T-helper 17 cell (primary cell): ENCODE results near the gene TP53BP2. TPM values are rescaled to one million over a fixed set of nuclear protein-coding genes. Genes with fewer than 3 reads are reported as not detected.
"Not testable (repeated sequence)": the region's sequence is repeated elsewhere in the genome, so short reads cannot be mapped to it uniquely, and the experiment has no call there.

ENCODE experiments used
- ATAC-seq: fragments of 150-1000 bp; cut with Tn5 transposase; 2 replicates; pipeline ENCODE4 v1.10.0; 2021; ENCODE audit warnings: mild to moderate bottlenecking, moderate library complexity
- DNase-seq, 3 donors: peaks; one replicate each; pipeline versions ENCODE4 v3.0.0 to v3.0.0-alpha.2; 2020 to 2021
- H3K9me3 ChIP-seq: one replicate; pipeline ENCODE4 v1.7.0; 2013; ENCODE audit warnings: low read length, mild to moderate bottlenecking; ENCODE audit not compliant: control insufficient read depth, poor library complexity, severe bottlenecking
- H3K27ac Mint-ChIP-seq: one replicate; pipeline ENCODE4 v1.8.0; 2022; ENCODE audit warnings: mild to moderate bottlenecking, moderate library complexity, mixed read lengths
- H3K27me3 Mint-ChIP-seq: one replicate; pipeline ENCODE4 v1.8.0; 2022; ENCODE audit warnings: mixed read lengths
- H3K36me3 Mint-ChIP-seq: one replicate; pipeline ENCODE4 v1.8.0; 2022; ENCODE audit warnings: low read depth, mixed read lengths
- H3K4me1 Mint-ChIP-seq: one replicate; pipeline ENCODE4 v1.8.0; 2022; ENCODE audit warnings: mild to moderate bottlenecking, mixed read lengths
- H3K4me3 Mint-ChIP-seq: one replicate; pipeline ENCODE4 v1.8.0; 2022; ENCODE audit warnings: mild to moderate bottlenecking, moderate library complexity, mixed read lengths
- total RNA-seq, 4 donors: library from RNA in 2 of 4; stranded (reverse) in 2 of 4; gene quantifications; one replicate each; pipeline ENCODE4 v1.2.3 and lab custom pipeline; 2022 to 2026

The TP53BP2 gene
- total RNA-seq, 2 donors from 2014 or later, result 97.6 to 136 TPM

DNA sequence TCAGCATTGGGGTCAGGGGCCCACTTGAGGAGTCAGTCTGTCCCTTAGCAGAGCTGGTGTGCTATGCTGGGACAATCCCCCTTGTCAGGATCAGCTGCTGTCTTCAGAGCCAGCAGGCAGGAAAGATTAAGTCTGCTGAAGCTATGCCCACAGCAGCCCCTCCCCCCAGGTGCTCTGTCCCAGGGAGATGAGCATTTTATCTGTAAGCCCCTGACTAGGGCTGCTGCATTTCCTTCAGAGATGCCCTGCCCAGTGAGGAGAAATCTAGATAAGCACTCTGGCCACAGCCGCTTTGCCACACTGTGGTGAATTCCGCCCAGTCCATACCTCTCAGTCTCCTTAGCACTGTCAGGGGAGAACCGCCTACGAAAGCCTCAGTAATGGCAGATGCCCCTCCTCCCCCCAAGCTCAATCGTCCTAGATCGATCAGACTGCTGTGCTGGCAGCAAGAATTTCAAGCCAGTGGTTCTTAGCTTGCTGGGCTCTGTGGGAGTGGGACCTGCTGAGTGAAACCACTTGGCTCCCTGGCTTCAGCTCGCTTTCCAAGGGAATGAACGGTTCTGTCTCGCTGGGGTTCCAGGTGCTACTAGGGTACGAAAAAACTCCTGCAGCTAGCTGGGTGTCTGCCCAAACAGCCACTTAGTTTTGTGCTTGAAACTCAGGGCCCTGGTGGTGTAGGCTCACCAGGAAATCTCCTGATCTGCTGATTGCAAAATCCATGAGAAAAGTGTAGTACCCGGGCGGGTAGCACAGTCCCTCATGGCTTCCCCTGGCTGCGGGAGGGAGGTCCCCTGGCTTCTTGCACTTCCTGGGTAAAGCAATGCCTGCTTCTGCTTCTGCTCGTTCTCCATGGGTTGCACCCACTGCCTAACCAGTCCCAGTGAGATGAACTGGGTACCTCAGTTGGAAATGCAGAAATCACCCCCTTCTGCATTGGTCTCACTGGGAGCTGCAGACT, 25.1 kb upstream of the TP53BP2 start:
- Mint-ChIP-seq H3K4me3 (no peak overlapping the region), H3K27me3 (peaks cover 71% of the 10 kb centered on the region), H3K4me1 (no peaks in the 10 kb centered on the region), H3K36me3 (peaks cover 2% of the 10 kb centered on the region), H3K27ac (no peak overlapping the region)
- ATAC-seq (no peak), DNase-seq (no peak)
- H3K9me3 ChIP-seq, result peaks cover 2% of the 10 kb centered on the region

DNA sequence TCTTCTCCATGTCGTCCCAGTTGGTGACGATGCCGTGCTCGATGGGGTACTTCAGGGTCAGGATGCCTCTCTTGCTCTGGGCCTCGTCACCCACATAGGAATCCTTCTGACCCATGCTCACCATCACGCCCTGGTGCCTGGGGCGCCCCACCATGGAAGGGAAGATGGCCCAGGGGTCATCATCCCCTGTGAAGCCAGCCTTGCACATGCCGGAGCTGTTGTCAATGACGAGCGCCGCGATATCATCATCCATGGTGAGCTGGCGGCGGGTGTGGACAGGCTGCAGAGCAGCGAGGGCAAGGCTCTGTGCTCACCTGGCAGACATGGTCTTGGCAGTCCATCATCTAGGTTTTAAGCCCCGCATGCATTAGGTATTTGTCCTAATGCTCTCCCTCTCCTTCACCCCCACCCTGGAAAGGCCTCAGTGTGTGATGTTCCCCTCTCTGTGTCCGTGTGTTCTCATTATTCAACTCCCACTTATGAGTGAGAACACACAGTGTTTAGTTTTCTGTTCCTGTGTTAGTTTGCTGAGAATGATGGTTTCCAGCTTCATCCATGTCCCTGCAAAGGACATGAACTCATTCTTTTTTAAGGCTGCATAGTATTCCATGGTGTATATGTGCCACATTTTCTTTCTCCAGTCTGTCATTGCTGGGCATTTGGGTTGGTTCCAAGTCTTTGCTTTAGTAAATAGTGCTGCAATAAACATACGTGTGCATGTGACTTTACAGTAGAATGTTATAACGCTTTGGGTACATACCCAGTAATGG, 19.0 kb upstream of the TP53BP2 start:
- H3K27ac Mint-ChIP-seq, DNase-seq, ATAC-seq, H3K4me1 Mint-ChIP-seq, H3K4me3 Mint-ChIP-seq, H3K9me3 ChIP-seq, H3K36me3 Mint-ChIP-seq: not testable (repeated sequence)
- H3K27me3 Mint-ChIP-seq, result peaks cover 39% of the 10 kb centered on the region

DNA sequence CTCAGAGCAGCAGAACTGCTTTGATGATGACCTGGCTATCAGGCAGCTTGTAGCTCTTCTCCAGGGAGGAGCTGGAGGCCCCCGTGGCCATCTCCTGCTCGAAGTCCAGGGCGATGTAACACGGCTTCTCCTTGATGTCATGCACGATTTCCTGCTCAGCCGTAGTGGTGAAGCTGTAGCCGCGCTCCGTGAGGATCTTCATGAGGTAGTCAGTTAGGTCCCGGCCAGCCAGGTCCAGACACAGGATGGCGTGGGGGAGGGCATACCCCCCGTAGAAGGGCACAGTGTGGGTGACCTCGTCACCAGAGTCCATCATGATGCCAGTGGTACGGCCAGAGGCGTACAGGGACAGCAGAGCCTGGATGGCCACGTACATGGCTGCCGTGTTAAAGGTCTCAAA, 18.3 kb upstream of the TP53BP2 start:
- no peak overlapping the region for H3K4me3 Mint-ChIP-seq
- no peaks in the 10 kb centered on the region for H3K9me3 ChIP-seq
- H3K36me3 Mint-ChIP-seq, result no peaks in the 10 kb centered on the region
- peaks cover 7% of the 10 kb centered on the region for H3K4me1 Mint-ChIP-seq
- H3K27ac Mint-ChIP-seq, result no peak overlapping the region
- peaks cover 32% of the 10 kb centered on the region for H3K27me3 Mint-ChIP-seq
- DNase-seq (no peak), ATAC-seq (no peak)

DNA sequence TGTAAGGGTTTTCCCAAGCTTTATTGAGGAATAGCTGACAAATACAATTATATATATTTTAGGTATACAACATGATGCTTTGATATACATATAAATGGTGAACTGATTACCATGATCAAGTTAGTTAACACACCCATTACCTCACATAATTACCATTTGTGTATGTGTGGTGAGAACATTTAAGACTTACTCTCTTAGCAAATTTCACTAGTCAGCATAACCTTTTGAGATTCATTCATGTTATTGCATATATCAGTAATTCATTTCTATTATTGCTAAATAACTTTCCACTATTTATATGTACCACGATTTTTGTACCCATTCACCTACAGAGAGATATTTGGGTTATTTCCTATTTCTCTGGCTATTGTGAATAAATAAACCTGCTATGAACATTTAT, 16.2 kb upstream of the TP53BP2 start:
- H3K36me3 Mint-ChIP-seq, result no peaks in the 10 kb centered on the region
- no peak for ATAC-seq
- no peak overlapping the region for H3K27ac Mint-ChIP-seq
- H3K4me3 Mint-ChIP-seq, result no peak overlapping the region
- H3K4me1 Mint-ChIP-seq, result peaks cover 7% of the 10 kb centered on the region
- H3K9me3 ChIP-seq, result no peaks in the 10 kb centered on the region
- no peak for DNase-seq
- H3K27me3 Mint-ChIP-seq, result peaks cover 24% of the 10 kb centered on the region

DNA sequence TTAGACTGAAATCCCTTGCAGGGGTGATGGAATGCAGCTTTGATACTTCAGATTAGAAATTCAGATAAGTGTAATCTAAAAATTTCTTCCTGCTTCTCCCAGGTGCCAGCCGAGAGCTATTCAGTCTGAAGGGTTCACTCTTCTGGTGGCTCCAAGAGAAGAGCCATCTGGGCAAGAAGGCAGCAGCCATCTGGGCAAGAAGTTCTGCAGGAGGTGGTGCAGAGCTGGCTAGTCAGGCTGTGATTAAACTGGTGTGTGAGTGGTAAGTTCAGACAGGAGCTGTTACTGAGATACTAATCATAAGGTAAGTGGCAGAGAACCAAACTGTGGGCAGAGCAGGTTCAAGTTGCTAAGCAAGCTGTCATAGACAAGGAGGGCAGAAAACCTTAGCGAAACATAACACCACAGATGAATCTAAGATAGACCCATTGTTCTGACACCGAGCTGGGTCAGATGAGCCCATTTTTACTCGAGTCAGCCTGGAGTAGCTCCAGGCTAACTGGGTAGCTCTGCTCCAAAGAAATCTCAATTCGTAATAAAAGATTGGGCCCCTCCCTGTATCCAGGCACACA, 14.4 kb upstream of the TP53BP2 start:
- H3K27me3 Mint-ChIP-seq, result peaks cover 10% of the 10 kb centered on the region
- ATAC-seq, result no peak
- peaks cover 5% of the 10 kb centered on the region for H3K4me1 Mint-ChIP-seq
- no peak overlapping the region for H3K4me3 Mint-ChIP-seq
- H3K27ac Mint-ChIP-seq, result no peak overlapping the region
- H3K9me3 ChIP-seq, result no peaks in the 10 kb centered on the region
- no peaks in the 10 kb centered on the region for H3K36me3 Mint-ChIP-seq
- no peak for DNase-seq

DNA sequence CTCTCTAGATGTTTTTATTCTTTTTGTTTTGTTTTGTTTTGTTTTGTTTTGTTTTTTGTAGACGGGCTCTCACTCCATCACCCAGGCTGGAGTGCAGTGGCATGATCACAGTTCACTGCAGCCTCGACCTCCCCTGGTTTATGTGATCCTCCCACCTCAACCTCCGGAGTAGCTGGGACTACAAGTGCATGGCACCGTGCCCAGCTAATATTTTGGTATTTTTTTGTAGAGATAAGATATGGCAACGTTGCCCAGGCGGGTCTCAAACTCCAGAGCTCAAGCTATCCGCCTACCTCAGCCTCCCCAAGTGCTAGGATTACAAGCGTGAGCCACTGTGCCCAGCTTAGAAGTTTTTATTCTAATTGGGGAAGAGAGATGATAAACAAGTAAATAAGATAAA, 13.3 kb upstream of the TP53BP2 start:
- DNase-seq (no peak), ATAC-seq (no peak)
- no peaks in the 10 kb centered on the region for H3K9me3 ChIP-seq
- Mint-ChIP-seq H3K36me3 (no peaks in the 10 kb centered on the region), H3K4me1 (peaks cover 5% of the 10 kb centered on the region), H3K27ac (no peak overlapping the region), H3K27me3 (peaks cover 4% of the 10 kb centered on the region), H3K4me3 (no peak overlapping the region)

DNA sequence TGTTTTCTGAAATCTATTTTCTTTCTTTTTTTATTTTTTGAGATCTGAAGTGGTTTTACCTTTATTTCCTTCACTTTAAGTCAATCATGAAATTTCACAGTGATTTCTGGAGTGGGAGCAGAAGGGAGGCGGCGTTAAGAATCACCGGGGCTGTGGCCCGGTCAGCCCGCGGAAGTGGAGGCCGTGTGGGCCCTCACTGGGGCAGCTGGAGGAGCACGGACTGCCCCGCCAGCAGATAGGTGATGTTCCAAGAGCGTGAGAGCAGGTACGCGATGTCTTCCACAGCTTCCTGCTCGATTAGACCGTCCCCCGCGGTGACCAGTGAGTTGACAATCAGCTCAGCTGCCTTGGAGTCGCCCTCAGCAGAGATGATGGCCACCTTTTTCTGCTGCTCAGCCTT, 10.6 kb upstream of the TP53BP2 start:
- no peaks in the 10 kb centered on the region for H3K9me3 ChIP-seq
- ATAC-seq (no peak), DNase-seq (no peak)
- H3K36me3 Mint-ChIP-seq, result peaks cover 8% of the 10 kb centered on the region
- H3K27me3 Mint-ChIP-seq, result peaks cover 14% of the 10 kb centered on the region
- no peak overlapping the region for H3K27ac Mint-ChIP-seq
- no peak overlapping the region for H3K4me3 Mint-ChIP-seq
- H3K4me1 Mint-ChIP-seq, result peaks cover 13% of the 10 kb centered on the region

DNA sequence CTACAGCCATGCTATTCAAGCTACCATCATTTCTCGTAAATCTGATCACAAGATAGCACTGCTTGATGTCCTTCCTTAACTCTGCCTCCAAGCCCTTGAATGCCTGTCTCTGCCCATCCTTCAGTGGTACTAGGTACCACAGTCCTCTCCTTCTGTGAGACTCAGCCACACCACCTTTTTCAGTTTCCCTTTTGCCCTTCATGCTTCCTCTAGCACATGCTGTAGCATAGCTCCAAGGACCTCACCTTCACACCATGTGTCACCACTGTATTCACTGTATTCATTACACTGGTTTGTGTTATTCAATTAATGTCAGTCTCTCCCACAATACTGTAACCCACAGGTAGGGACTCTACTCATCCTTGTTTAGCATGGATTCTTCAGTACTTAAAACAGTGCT, 8.0 kb upstream of the TP53BP2 start:
- peak overlapping the region; percentile 39 for H3K27ac Mint-ChIP-seq
- H3K4me3 Mint-ChIP-seq, result no peak overlapping the region
- ATAC-seq (no peak), DNase-seq (no peak)
- no peaks in the 10 kb centered on the region for H3K9me3 ChIP-seq
- H3K4me1 Mint-ChIP-seq, result peaks cover 12% of the 10 kb centered on the region
- peaks cover 8% of the 10 kb centered on the region for H3K36me3 Mint-ChIP-seq
- peaks cover 19% of the 10 kb centered on the region for H3K27me3 Mint-ChIP-seq

DNA sequence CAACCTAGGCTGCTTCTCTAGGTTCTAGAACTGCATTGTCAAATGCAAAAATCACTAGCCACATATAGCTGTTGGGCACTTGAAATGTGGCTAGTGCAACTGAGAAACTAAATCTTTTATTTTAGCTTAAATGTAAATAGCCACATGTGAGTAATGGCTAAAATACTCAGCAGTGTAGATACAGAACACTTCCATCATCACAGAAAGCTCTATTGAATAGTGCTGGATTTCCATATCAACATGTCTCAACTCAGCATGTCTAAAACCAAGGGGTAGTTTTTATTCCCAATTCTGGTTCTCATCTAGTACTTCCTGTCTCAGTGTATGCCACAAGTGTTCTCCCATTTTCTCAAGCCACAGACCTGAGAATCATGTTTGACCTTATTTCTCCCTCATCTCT, 7.5 kb upstream of the TP53BP2 start:
- peak overlapping the region; percentile 39 for H3K27ac Mint-ChIP-seq
- no peak overlapping the region for H3K4me3 Mint-ChIP-seq
- H3K9me3 ChIP-seq, result no peaks in the 10 kb centered on the region
- H3K27me3 Mint-ChIP-seq, result peaks cover 19% of the 10 kb centered on the region
- ATAC-seq (no peak), DNase-seq (no peak)
- H3K4me1 Mint-ChIP-seq, result peaks cover 12% of the 10 kb centered on the region
- H3K36me3 Mint-ChIP-seq, result peaks cover 8% of the 10 kb centered on the region

DNA sequence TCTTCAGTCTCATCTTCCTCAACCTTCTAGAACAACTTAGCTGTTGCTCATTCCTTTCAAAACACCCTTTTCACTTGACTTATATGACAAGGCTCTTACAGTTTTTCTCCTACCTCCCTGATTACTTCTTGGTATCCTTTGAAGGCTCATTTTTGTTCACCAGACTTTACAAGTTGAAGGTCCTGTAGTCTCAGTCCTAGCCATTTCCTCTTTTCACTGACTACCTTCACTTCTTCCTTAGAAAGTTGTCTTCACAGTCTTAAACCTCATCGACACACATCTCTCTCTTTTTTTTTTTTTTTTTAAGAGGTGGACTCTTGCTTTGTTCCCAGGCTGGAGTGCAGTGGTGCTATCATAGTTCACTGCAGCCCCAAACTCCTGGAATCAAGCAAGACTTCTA, 6.6 kb upstream of the TP53BP2 start:
- no peak for ATAC-seq
- H3K27me3 Mint-ChIP-seq, result peaks cover 19% of the 10 kb centered on the region

DNA sequence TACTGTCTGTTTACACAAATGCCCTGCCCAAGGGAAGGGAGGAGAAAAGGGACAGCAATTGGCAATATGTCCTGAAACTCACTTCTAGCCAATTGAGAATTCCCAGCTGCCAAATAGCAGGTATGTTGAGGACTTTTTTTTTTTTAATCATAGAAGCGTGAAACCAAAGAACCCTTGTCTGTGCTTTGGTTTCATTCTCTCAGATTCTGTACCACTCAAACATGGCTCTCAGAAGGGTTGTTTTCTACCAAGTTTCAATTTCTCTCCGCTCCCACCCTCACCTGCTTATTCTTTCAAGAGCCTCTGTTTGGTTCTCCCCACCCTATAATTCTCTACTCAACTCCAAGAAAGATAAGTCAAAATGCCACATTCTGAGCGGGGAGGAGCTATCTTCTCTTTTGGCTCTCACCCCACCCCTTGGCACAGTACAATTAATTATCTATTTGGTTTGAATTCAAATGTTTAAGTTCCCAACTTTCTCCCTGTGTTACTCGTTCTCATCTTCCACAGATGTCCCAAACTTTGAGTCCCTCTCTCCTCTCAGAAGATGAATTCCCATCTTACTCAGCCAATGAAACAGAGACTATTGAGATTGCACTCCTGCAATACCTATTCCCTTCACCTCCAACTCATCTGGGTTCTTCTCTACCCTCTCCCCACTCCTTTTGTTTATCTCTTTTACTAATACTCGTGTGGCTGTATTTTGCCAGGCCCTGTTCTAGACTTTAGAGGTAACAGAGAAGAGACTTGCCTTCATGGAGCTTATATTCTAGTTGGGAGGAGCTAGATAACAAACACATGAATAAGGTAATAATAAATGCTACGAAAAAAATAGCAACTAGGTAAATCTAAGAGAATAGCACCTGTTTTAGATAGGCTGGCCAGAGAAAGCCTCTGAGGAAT, 3.9 kb upstream of the TP53BP2 start:
- Mint-ChIP-seq H3K36me3 (peaks cover 11% of the 10 kb centered on the region), H3K4me3 (no peak overlapping the region), H3K27ac (no peak overlapping the region), H3K27me3 (peaks cover 19% of the 10 kb centered on the region), H3K4me1 (peaks cover 25% of the 10 kb centered on the region)
- DNase-seq (no peak), ATAC-seq (no peak)
- H3K9me3 ChIP-seq, result no peaks in the 10 kb centered on the region

More for the DNA sequence above, 6.6 kb upstream of the TP53BP2 start:
- Mint-ChIP-seq H3K4me1 (peaks cover 18% of the 10 kb centered on the region), H3K4me3 (no peak overlapping the region), H3K27ac (no peak overlapping the region), H3K36me3 (peaks cover 8% of the 10 kb centered on the region)
- H3K9me3 ChIP-seq, result no peaks in the 10 kb centered on the region
- DNase-seq, result no peak

DNA sequence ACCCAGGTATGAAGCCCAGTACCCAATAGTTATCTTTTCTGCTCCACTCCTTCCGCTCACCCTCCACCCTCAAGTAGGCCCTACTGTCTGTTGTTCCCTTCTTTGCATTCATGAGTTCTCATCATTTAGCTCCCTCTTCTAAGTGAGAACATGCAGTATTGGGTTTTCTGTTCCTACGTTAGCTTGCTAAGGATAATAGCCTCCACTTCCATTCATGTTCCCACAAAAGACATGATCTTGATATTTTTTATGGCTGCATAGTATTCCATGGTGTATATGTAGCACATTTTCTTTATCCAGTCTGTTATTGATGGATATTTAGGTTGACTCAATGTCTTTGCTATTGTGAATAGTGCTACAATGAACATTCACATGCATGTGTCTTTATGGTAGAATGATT, 2.8 kb upstream of the TP53BP2 start:
- Mint-ChIP-seq H3K36me3 (peaks cover 8% of the 10 kb centered on the region), H3K27me3 (peaks cover 13% of the 10 kb centered on the region), H3K27ac (no peak overlapping the region), H3K4me3 (no peak overlapping the region), H3K4me1 (peaks cover 25% of the 10 kb centered on the region)
- ATAC-seq, result no peak
- no peaks in the 10 kb centered on the region for H3K9me3 ChIP-seq
- no peak for DNase-seq
